CD4-positive, alpha-beta T cell treated with Interleukin-15 for 4 hours (primary cell): ENCODE results near the gene RBM24.

Experiments used
- DNase-seq: peaks from one replicate; pipeline ENCODE4 v3.0.0-alpha.2; 2020; ENCODE audit warnings: low spot score

The RBM24 gene

DNA sequence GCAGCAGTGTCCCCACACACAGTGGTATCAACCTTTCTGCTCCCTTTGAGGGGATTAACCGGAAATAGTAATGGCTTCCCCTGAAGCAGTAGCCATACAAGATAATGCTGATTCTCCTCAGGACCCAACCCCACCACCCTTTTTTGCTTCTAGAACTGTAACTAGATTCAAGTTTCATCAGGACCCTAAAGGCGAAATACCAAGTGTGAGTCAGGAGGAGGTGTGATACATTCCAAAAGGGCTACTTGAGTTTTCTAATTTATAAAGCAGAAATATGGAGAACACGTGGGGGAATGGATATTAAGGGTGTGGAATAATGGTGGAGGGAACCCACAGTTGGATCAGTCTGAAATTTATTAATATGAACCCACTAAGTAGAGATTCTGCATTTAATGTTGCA lies 60.7 kb downstream of the RBM24 start:
- DNase-seq, result no peak

DNA sequence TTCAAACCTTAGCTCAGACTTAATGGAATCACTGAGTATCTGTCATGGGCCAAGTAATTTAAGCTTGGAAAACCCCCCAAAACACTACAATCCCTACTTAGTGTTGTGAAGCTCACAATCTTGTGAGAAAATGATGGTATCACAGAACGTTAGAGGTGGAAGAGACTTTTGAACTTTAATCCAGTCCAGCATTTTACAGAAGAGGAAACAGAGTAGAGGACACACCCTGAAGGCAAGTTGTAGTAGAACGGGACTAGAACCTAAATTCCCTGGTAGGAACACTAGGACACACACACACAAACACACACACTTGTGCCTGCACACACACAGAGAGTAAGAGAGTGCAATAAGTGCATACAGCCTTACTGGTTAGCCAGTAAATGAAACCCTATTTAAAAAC lies 62.1 kb downstream of the RBM24 start:
- DNase-seq, result no peak
